Stimulated activated CD4-positive, alpha-beta T cell treated with anti-CD3 and anti-CD28 coated beads, Interleukin-2, amount 100 ng/mL, for 24 hours (primary cell): ENCODE results near the gene C2orf49.

Experiments
- DNase-seq, 2 donors: peaks; one replicate each; pipeline ENCODE4 v3.0.0-alpha.2; 2020

The C2orf49 gene

GRCh38 chr2:105362862-105363591 is 25.7 kb downstream of the C2orf49 start:
- no peak for DNase-seq

GRCh38 chr2:105364436-105365139 is 27.2 kb downstream of the C2orf49 start:
- no peak for DNase-seq

DNA sequence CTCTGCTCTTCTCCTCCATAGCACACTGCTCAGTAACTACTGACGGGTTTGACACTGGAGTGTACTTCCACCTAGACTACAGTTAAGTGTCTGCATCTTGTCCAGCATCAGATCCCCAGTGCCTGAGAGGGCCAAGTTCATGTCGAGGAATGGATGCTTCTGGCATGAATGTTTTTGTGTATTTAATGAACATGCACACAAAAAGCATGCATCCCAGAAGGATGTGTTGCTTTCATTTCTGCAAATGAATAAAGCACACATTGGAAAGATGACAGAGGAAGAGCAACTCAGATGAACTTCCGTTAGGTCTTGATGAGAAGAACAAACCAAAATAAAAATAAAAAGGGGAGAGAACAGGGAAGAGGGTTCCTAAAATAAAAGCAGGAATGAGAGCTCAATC is 27.9 kb downstream of the C2orf49 start:
- no peak for DNase-seq

- no peak for DNase-seq
These were observed 31.5 kb downstream of the C2orf49 start for GRCh38 chr2:105368759-105369408.

DNA sequence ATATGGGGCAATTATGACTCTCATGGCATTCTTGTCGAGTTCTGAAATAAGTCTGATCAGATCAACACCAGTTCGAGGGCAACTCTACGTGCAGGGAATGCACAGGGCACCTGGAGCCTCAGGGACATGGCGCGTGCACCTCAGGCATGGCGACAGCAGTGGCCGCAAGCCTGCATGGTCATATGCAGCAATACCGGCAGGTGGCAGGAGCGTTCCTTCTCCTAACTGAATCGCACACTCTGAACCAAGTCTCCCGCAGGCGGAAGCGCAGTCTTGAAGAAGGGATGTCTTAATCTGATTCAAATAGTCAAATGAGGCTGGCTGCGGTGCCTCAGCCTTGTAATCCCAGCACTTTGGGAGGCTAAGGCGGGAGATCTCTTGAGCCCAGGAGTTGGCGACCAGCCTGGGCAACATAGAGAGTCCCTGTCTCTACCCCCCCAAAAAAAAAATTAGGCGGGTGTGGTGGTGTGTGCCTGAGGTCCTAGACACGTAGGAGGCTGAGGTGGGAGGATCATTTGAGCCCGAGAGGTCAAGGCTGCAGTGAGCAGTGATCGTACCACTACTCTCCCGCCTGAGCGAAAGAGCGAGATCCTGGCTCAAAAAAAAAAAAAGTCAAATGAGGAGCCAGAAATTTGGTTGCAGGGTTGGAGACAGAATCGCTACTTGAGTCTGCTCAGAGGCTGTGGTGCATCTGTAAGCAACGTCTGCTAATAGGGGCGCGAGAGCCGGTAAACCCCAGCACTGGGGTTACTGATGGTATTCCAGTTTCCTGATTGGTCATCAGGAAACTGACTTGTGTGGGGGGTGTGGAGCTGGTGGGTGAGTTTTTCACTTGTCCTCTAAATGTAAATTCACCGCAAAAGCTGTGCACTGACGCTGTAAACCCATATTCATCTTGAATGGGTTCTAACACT is 32.7 kb downstream of the C2orf49 start:
- peak; percentile 90 to 92 for DNase-seq

- DNase-seq = no peak
These were observed 33.8 kb downstream of the C2orf49 start for GRCh38 chr2:105371156-105371555.

- DNase-seq = no peak
These were observed 34.5 kb downstream of the C2orf49 start for GRCh38 chr2:105371810-105372209.

DNA sequence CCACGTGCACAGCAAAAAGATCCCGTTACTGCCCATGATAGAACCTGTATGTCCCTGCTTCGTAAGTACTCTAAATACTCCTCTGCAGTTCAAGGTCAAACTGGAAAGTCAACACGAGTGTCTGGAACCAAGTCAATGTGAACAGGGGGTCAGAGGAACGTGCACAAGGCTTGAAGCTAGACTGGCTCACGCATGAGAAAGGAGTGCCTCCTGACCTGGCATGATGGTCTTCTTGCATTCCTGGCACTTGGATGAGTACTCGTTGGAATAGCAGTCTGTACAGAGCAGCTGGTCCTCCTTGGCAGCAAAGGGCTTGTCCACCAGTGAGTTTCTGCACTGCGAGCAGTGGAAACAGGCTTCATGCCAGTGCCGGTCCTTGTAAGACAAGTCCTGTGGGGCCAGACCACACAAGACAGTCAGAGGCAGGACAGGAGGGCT is 36.0 kb downstream of the C2orf49 start:
- no peak for DNase-seq

DNA sequence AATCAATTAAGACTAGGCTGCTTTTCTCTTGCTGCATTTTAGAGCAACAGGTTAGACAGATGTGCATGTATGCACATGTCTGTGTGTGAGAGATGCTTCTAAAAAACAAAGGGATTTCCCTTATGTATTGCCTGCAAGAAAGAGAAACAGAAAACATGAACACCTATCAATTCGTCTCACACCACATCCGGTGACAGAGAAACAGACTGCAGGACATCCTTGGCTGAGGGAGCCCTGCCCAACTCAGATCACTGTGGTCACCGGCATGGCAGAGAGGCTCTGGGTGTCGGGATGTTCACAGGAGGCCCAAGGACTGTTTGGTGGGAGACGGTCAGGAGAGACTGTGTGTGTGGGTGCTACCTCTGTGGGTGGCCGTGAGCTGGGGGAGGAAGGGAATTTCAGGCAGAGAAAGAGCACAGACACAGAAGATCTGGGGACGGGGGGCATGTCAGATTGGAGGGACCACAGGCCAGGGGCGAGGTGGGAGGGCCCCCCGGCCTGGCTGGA is 36.6 kb downstream of the C2orf49 start:
- no peak for DNase-seq

DNA sequence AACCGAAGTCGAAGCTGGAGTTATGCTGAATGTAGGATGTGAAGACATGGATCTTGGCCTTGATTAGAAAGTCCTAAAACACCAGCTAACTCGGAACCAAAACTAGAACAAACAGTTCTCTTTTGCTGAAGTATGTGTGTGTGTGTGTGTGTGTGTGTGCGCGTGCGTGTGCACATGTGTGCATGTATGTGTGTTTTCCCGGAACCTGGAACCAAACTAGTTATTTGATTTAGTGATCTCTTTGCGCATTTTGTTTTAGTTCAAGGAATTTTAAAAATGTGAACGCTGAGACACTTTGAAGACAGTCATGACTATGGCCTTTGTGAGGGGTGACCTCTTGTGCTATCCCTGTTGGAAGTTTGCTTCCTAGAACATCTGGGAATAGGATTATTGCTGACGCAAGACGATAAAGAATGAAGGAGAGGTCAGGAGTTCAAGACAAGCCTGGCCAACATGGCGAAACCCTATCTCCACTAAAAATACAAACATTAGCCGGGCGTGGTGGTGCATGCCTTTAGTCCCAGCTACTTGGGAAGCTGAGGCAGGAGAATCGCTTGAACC is 37.7 kb downstream of the C2orf49 start:
- no peak for DNase-seq

GRCh38 chr2:105376010-105376409 is 38.7 kb downstream of the C2orf49 start:
- DNase-seq = no peak

GRCh38 chr2:105376789-105377240 is 39.5 kb downstream of the C2orf49 start:
- no peak for DNase-seq

DNA sequence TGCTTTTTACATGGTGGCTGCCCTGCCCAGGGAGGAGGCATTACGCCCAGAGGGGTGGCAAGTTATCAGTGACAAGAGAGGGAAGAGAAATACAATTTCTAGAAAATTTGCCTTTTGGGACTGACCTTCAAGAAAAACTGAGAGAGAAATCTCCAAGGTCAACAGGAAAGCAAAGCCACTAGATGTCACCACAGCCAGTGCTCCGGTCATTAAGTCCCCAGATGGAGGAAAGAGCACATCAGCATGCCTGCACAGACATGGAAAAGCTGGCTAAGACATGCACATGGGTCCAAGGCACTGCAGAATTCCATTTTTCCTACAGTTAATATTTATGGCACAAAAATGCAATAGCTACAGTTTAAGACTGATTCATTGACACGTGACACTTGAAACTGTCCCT is 40.5 kb downstream of the C2orf49 start:
- no peak for DNase-seq

GRCh38 chr2:105378276-105378840 is 41.0 kb downstream of the C2orf49 start:
- DNase-seq = no peak

DNA sequence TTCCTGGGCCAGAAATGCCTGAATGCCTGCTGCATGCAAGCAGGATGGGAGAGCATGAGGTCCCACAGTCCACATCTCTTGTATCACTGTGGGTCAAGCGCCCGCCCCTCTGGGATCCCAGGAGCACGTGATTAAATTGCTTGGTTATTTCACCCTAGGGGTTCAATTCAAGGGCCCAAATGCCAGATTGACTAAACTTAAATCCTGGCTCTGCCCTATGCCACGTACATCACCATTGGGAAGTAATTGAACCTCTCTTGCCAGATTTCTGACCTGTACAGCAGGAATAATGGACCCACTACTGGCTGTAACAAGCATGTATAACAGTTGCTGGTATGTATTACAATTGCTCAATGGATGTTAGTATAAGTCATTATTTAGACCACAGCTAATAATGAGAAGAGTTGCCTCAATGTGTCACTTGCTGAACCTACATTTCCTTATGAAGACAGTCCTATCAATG is 41.6 kb downstream of the C2orf49 start:
- DNase-seq = no peak

DNA sequence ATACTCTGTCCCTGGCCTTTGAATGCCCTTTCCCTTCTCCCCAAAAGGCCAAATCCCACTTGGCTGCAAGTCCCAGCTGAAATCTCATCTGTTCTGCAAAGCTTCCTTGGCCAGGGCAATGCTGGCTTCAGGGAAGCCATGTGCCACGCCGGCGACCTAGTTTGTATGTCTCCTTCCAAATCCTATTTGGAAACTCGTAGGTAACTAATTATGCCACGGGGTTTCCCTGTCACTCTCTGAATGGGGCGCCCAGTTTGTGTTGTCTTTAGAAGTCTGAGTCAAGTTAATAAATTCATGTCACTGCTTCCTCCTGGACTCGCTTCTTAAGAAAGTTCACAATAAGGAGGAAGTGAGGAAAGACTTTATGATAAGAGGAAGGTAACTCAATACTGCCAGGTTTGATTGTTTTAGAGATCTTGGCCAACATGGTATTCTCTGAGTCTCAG is 42.4 kb downstream of the C2orf49 start:
- DNase-seq = no peak

DNA sequence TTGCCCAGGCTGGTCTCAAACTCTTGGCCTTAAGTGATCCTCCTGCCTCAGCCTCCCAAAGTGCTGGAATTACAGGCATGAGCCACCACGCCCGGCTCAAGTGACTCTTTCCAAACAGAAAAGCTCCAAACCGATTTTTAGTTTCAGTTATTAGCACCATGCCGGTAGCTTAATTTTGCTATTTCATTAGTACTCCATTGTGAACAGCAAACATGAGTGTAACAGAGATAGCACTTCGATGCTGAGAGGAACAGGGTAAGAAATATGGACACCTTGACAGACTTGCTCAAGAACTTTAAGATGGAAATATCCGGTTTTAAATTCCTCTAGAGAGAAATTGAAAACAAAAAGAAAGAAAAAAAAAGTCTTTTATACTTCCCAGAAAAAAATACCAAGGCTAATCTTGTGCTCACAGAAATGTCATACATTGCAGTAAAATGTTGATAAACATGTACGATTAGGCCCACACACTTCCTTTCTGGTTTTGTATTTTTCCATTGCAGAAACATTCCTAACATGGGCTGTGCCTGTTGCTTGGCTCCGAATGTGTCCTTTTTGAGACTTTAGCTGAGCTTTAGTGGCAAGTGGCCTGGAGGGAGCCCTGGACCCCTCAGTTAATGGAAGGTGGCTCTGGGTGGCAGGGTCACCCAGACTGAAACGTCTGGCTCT is 43.2 kb downstream of the C2orf49 start:
- no peak for DNase-seq

GRCh38 chr2:105381101-105381668 is 43.8 kb downstream of the C2orf49 start:
- no peak for DNase-seq

- no peak for DNase-seq
These were observed 44.8 kb downstream of the C2orf49 start for GRCh38 chr2:105382177-105382576.

- DNase-seq = no peak
These were observed 46.3 kb downstream of the C2orf49 start for GRCh38 chr2:105383432-105384166.
